Loucy (cell line): Measurements from ENCODE around the gene PLXDC1.

ENCODE experiments used
- H2AFZ ChIP-seq: fragments of 200-600 bp; sonication (generic); 2 replicates; pipeline ENCODE4 v1.6.0; 2016; ENCODE audit warnings: antibody characterized with exemption, mild to moderate bottlenecking, low read length, moderate library complexity
- H3F3A ChIP-seq: fragments of 200-600 bp; 2 replicates; pipeline ENCODE4 v1.6.0; 2016; ENCODE audit warnings: antibody characterized with exemption, low read depth, mild to moderate bottlenecking
- H3K27me3 ChIP-seq: fragments of 200-600 bp; sonication (generic); 2 replicates; pipeline ENCODE4 v1.6.1; 2014; ENCODE audit warnings: low read length, mild to moderate bottlenecking; ENCODE audit not compliant: insufficient read depth, poor library complexity, severe bottlenecking
- H3K36me3 ChIP-seq: fragments of 200-600 bp; sonication (generic); 2 replicates; pipeline ENCODE4 v1.6.1; 2016; ENCODE audit warnings: low read length; ENCODE audit not compliant: insufficient read depth
- H3K4me1 ChIP-seq: fragments of 200-600 bp; sonication (generic); 2 replicates; pipeline ENCODE4 v1.5.1; 2014; ENCODE audit warnings: low read length, mild to moderate bottlenecking; ENCODE audit not compliant: insufficient read depth, poor library complexity, severe bottlenecking
- H3K4me2 ChIP-seq: fragments of 200-600 bp; sonication (generic); 2 replicates; pipeline ENCODE4 v1.6.0; 2014; ENCODE audit warnings: antibody characterized with exemption, low read length, low read depth, mild to moderate bottlenecking; ENCODE audit not compliant: poor library complexity, severe bottlenecking
- H3K4me3 ChIP-seq: fragments of 200-600 bp; sonication (generic); 2 replicates; pipeline ENCODE4 v1.5.1; 2014; ENCODE audit warnings: low read length, mild to moderate bottlenecking, mixed read lengths; ENCODE audit not compliant: poor library complexity, severe bottlenecking
- H3K79me2 ChIP-seq: fragments of 200-600 bp; sonication (generic); 2 replicates; pipeline ENCODE4 v1.6.1; 2014; ENCODE audit warnings: low read length; ENCODE audit not compliant: insufficient read depth
- H3K9ac ChIP-seq: fragments of 200-600 bp; sonication (generic); 2 replicates; pipeline ENCODE4 v1.6.0; 2014; ENCODE audit warnings: mild to moderate bottlenecking, low read depth, low read length, moderate library complexity; ENCODE audit not compliant: poor library complexity, severe bottlenecking
- H3K9me2 ChIP-seq: fragments of 200-600 bp; sonication (generic); replicated peaks from 2 replicates; pipeline ENCODE4 v1.6.1; 2016; ENCODE audit warnings: low read depth, low read length, mixed read lengths
- H3K9me3 ChIP-seq: fragments of 200-600 bp; sonication (generic); 2 replicates; pipeline ENCODE4 v1.6.1; 2014; ENCODE audit warnings: mild to moderate bottlenecking, antibody characterized with exemption, low read length, low read depth; ENCODE audit not compliant: insufficient read depth
- H4K20me1 ChIP-seq: fragments of 200-600 bp; sonication (generic); 2 replicates; pipeline ENCODE4 v1.6.0; 2014; ENCODE audit warnings: antibody characterized with exemption, low read length, mild to moderate bottlenecking; ENCODE audit not compliant: insufficient read depth, poor library complexity, severe bottlenecking
- EZH2phosphoT487 ChIP-seq: fragments of 200-600 bp; IDR thresholded peaks from 2 replicates; pipeline ENCODE4 v1.6.1; 2018; ENCODE audit warnings: antibody characterized with exemption, mild to moderate bottlenecking, moderate library complexity, borderline replicate concordance
- TF ChIP-seq, protein P1 (sequence below): fragments of 200-600 bp; sonication (generic); conservative IDR thresholded peaks from 2 replicates; pipeline ENCODE4 v1.5.1; 2014; ENCODE audit warnings: mild to moderate bottlenecking, antibody characterized with exemption, low read length

The PLXDC1 gene

DNA sequence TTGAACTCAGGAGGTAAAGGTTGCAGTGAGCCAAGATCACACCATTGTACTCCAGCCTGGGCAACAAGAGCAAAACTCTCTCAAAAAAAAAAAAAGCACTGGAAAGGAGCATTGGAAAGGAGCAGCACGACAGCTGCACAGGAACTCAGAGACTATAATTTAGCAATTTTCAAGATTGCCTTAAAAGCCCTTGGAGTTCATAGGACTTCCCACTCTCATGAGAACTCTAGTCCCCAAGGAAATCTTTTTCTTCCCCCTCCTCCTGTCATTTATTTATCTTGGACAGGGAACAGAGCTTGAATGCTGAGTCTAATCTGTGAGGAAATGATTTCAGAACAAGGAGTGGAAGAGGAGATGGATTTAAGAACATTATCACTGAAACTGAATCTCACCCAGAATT lies 69.0 kb downstream of the PLXDC1 start:
- no peak overlapping the region for H3K9ac ChIP-seq
- H3K9me3 ChIP-seq, result no peaks in the 10 kb centered on the region
- TF ChIP-seq EZH2phosphoT487, result no peak
- TF ChIP-seq, protein P1, sequence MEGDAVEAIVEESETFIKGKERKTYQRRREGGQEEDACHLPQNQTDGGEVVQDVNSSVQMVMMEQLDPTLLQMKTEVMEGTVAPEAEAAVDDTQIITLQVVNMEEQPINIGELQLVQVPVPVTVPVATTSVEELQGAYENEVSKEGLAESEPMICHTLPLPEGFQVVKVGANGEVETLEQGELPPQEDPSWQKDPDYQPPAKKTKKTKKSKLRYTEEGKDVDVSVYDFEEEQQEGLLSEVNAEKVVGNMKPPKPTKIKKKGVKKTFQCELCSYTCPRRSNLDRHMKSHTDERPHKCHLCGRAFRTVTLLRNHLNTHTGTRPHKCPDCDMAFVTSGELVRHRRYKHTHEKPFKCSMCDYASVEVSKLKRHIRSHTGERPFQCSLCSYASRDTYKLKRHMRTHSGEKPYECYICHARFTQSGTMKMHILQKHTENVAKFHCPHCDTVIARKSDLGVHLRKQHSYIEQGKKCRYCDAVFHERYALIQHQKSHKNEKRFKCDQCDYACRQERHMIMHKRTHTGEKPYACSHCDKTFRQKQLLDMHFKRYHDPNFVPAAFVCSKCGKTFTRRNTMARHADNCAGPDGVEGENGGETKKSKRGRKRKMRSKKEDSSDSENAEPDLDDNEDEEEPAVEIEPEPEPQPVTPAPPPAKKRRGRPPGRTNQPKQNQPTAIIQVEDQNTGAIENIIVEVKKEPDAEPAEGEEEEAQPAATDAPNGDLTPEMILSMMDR, result no peak
- H3K27me3 ChIP-seq, result no peaks in the 10 kb centered on the region
- no peak overlapping the region for H2AFZ ChIP-seq
- H3K36me3 ChIP-seq, result no peaks in the 10 kb centered on the region
- no peaks in the 10 kb centered on the region for H3F3A ChIP-seq
- H3K4me2 ChIP-seq, result no peak overlapping the region
- peaks cover 3% of the 10 kb centered on the region for H3K4me1 ChIP-seq
- no peak overlapping the region for H3K4me3 ChIP-seq
- H4K20me1 ChIP-seq, result no peaks in the 10 kb centered on the region
- no peaks in the 10 kb centered on the region for H3K9me2 ChIP-seq
- H3K79me2 ChIP-seq, result no peaks in the 10 kb centered on the region

DNA sequence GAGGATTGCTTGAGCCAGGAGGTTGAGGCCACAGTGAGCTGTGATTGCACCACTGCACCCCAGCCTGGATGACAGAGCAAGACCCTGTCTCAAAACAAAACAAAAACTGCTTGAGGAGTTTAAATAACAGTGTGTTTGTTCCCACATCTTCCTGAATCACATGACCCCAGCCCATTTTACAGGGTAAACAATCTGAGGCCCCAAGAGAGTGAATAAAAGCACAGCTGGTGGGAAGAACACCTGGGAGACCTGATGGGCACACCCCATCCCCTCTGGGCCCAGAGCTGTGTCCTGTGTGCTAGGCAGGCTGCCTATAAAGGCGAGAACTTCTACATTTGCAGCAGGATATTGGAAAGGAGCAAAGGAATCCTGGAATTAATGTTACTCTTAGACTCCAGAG lies 69.6 kb downstream of the PLXDC1 start:
- H3K79me2 ChIP-seq, result no peaks in the 10 kb centered on the region
- H3F3A ChIP-seq, result no peaks in the 10 kb centered on the region
- H4K20me1 ChIP-seq, result no peaks in the 10 kb centered on the region
- no peaks in the 10 kb centered on the region for H3K27me3 ChIP-seq
- H3K4me1 ChIP-seq, result peaks cover 1% of the 10 kb centered on the region
- H3K4me2 ChIP-seq, result no peak overlapping the region
- H3K9ac ChIP-seq, result no peak overlapping the region
- no peak for TF ChIP-seq EZH2phosphoT487
- TF ChIP-seq, protein P1, result no peak
- no peaks in the 10 kb centered on the region for H3K9me3 ChIP-seq
- H2AFZ ChIP-seq, result no peak overlapping the region
- no peaks in the 10 kb centered on the region for H3K36me3 ChIP-seq
- H3K4me3 ChIP-seq, result no peak overlapping the region
- H3K9me2 ChIP-seq, result no peaks in the 10 kb centered on the region

GRCh38 chr17:39080421-39081078 lies 70.9 kb downstream of the PLXDC1 start:
- Histone ChIP-seq H3K4me1 (no peaks in the 10 kb centered on the region), H2AFZ (no peak overlapping the region), H3K9me3 (no peaks in the 10 kb centered on the region), H3K4me2 (no peak overlapping the region), H3K27me3 (no peaks in the 10 kb centered on the region), H4K20me1 (no peaks in the 10 kb centered on the region), H3K79me2 (no peaks in the 10 kb centered on the region), H3K36me3 (no peaks in the 10 kb centered on the region), H3K4me3 (no peak overlapping the region), H3K9me2 (no peaks in the 10 kb centered on the region), H3F3A (no peaks in the 10 kb centered on the region), H3K9ac (no peak overlapping the region)
- TF ChIP-seq, protein P1, result no peak
- no peak for TF ChIP-seq EZH2phosphoT487
